ENCODE data around the gene OSBP2.

DNA sequence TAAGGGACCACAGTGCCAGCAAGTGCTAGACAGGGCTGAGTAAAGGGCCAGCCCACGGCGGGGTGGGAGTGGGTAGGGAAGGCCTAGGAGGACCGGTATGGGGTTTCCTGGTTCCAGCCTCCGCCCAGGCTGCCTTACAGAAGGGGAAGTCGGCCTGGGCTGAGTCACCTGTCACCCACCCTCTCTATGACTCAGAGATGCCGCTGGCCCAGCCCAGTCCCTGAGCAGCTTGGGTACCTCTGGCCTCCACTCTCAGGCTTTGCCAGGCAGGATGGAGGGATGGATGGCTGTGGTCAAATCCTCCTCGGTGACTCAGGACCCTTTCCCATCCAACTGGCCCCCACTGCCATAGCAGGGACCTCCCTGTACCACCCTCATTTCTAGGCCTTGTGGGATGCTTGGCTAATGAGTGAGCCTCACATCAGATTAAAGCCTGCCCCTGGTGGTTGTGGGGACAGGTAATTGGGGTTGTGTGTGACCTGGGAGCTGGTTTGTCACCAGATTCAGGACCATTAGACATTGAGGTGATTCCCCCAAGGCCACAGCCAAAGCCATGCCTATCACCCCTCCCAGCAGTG, 45.2 kb upstream of the OSBP2 start:
- TF ChIP-seq POLR2A (IDR thresholded peaks at IDR 0.05) (no peak), POLR2AphosphoS5 (IDR thresholded peaks at IDR 0.05) (no peak)

All from breast epithelium (tissue), 3 donors.